Ovary (tissue), 9 donors: ENCODE measurements around the gene EHD3. TPM values are rescaled to one million over a fixed set of nuclear protein-coding genes. Genes with fewer than 3 reads are reported as not detected.

ENCODE experiments used
- DNase-seq, 5 donors: peaks; one replicate each; pipeline ENCODE4 v3.0.0-alpha.2; 2019 to 2020
- H3K27ac ChIP-seq, 2 donors: fragments of 200-600 bp; one replicate each; pipeline versions ENCODE4 v1.5.1 to v1.8.0; 2019 to 2022
- H3K27me3 ChIP-seq: fragments of 200-600 bp; one replicate; pipeline ENCODE4 v1.8.0; 2022
- H3K36me3 ChIP-seq: fragments of 200-600 bp; sonication (generic); one replicate; pipeline ENCODE4 v1.5.1; 2019
- H3K4me1 ChIP-seq: one replicate; pipeline ENCODE4 v1.8.1; 2013; ENCODE audit warnings: mild to moderate bottlenecking, moderate library complexity; ENCODE audit not compliant: insufficient read depth
- H3K4me3 ChIP-seq: fragments of 200-600 bp; sonication (generic); one replicate; pipeline ENCODE4 v1.5.1; 2017
- H3K9me3 ChIP-seq, 2 donors: fragments of 200-600 bp in 1 of 2; sonication (generic) in 1 of 2; one replicate each; pipeline versions ENCODE4 v1.5.1 to v1.8.1; 2013 to 2019; ENCODE audit warnings: mild to moderate bottlenecking in 1 of 2, moderate library complexity in 1 of 2
- EP300 ChIP-seq: sonication (generic); formaldehyde crosslinking; IDR thresholded peaks from one replicate; pipeline ENCODE4 v1.6.1; 2017; ENCODE audit warnings: antibody characterized with exemption
- POLR2A ChIP-seq: fragments of 450-650 bp; IDR thresholded peaks from one replicate; pipeline ENCODE4 v1.6.1; 2017; ENCODE audit warnings: antibody characterized with exemption, mild to moderate bottlenecking, moderate library complexity
- WGBS, 3 donors: extraction: QIAGEN DNeasy Blood & Tissue Kit in 1 of 3; methylation state at CpG; one replicate each; pipeline versions ENCODE4 v1.1.5 to v1.1.7; 2013 to 2017; 5-methylcytosine and 5-hydroxymethylcytosine counted together
- intact Hi-C, 4 donors: fragments of 100-400 bp; cut with DNase I; formaldehyde crosslinking; loops; one replicate each; pipeline versions ENCODE4 v1.11.0 to v1.15.1; 2022 to 2023
- polyA plus RNA-seq, 2 donors: library from polyadenylated mRNA; stranded (reverse); fragments of 200-250 nt in 1 of 2; fragments of 350-450 nt in 1 of 2; fragmentation: Illumina TruSeq in 1 of 2; extraction: RNeasy Lipid Tissue Mini Kit (QIAGEN cat#74804) in 1 of 2; gene quantifications; one replicate each; pipeline ENCODE4 v1.2.3, GENCODE V29; 2013 to 2014
- total RNA-seq, 7 donors: library from RNA; depleted of rRNA in 2 of 7; stranded (reverse); fragments of >200 nt in 2 of 7; fragmentation: NEBNext Ultra II Directional in 3 of 7; extraction: Animal tissue kit (Norgen Biotek cat#: 25700) in 3 of 7; gene quantifications; one replicate each; pipeline versions ENCODE4 v1.1.0 to v1.2.4, GENCODE V29; 2016 to 2023
- TF ChIP-seq, protein P1 (sequence below), 3 donors: fragments of 450-650 bp in 2 of 3; fragments of 200-600 bp in 1 of 3; IDR thresholded peaks; one replicate each; pipeline versions ENCODE4 v1.5.1 to v1.8.0; 2016 to 2022; ENCODE audit warnings: antibody characterized with exemption in 3 of 3, mild to moderate bottlenecking in 1 of 3
- donor health status: DM: no; HTN: no; CAD: no; lungs with moderate emphysema.
- donor health status: DM: no; HTN: no; CAD: no.
- donor health status: Bipolar disorder and iron deficiency.
- donor health status: DM: yes; HTN: yes; CAD: no.
- donor health status: DM: no; HTN: no; CAD: no.
- donor health status: DM: yes; HTN: yes; CAD: no.

The EHD3 gene
- total and polyA plus RNA-seq, 9 donors, result 2.8 to 10.6 (median 3.5) TPM

DNA sequence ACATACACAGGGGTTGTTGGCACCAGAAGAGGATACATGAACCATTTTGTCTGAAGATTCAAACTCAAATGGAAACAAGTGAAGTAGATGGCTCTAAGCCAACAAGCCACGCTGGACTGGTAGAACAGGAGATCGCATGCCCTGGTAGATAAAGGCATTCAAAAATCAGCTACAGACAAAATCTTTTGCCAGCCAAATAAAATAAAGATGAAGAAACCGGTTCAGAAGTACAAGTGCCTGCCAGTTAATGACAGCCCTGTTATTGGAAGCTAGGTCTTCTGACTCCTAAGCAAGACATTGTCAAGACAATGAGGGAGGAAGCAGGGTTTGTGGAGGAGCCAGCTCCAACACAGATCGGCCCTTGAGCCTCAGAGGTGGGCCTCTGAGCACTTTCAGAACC lies 52.3 kb downstream of the EHD3 start:
- DNase-seq, result no peak
- H3K9me3 ChIP-seq, result no peaks in the 10 kb centered on the region
- TF ChIP-seq POLR2A, result no peak
- TF ChIP-seq, protein P1, sequence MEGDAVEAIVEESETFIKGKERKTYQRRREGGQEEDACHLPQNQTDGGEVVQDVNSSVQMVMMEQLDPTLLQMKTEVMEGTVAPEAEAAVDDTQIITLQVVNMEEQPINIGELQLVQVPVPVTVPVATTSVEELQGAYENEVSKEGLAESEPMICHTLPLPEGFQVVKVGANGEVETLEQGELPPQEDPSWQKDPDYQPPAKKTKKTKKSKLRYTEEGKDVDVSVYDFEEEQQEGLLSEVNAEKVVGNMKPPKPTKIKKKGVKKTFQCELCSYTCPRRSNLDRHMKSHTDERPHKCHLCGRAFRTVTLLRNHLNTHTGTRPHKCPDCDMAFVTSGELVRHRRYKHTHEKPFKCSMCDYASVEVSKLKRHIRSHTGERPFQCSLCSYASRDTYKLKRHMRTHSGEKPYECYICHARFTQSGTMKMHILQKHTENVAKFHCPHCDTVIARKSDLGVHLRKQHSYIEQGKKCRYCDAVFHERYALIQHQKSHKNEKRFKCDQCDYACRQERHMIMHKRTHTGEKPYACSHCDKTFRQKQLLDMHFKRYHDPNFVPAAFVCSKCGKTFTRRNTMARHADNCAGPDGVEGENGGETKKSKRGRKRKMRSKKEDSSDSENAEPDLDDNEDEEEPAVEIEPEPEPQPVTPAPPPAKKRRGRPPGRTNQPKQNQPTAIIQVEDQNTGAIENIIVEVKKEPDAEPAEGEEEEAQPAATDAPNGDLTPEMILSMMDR (IDR thresholded peaks at IDR 0.05), result no peak
- no peak for TF ChIP-seq EP300
- no peak overlapping the region for H3K27ac ChIP-seq
- intact Hi-C loops, result no loop called here
- H3K27me3 ChIP-seq, result no peaks in the 10 kb centered on the region
- H3K36me3 ChIP-seq, result no peaks in the 10 kb centered on the region
- 64 to 71% (median 71%) methylated on average over 4 of the region's 4 CpGs for WGBS, 3 donors
- no peaks in the 10 kb centered on the region for H3K4me1 ChIP-seq
- H3K4me3 ChIP-seq, result no peak overlapping the region

DNA sequence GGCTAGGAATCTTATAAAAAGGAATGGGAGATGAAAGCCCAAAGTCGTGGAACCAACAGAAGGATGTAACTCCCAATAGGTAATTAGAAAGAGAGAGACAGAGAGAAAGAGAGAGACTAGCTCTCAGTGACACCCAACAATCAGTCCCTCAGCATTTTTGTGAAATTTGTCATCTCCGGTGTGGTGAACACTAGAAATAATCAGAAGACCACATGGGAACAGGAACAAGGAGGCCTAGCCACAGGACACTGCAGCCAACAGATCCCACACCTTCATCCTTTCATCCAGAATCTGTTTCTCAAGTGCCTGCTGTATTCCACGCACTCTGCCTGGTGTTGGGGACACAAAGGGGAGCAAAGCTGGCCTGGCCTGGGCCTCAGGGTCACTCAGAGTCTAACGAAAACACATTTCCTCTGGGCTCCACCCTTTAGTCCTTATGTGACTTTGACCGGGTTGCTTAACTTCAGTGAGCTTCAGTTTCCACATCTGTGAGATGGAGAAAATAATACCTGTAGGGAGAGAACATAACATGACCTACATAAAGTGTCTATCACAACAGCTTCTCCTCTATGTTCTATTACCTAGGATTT lies 53.1 kb downstream of the EHD3 start:
- no peak overlapping the region for H3K27ac ChIP-seq
- DNase-seq, result no peak
- 85 to 90% (median 88%) methylated on average over 5 of the region's 5 CpGs for WGBS, 3 donors
- intact Hi-C loops, result no loop called here
- H3K4me3 ChIP-seq, result no peak overlapping the region
- TF ChIP-seq, protein P1 (IDR thresholded peaks at IDR 0.05), result no peak
- H3K9me3 ChIP-seq, result no peaks in the 10 kb centered on the region
- H3K4me1 ChIP-seq, result no peaks in the 10 kb centered on the region
- no peaks in the 10 kb centered on the region for H3K27me3 ChIP-seq
- H3K36me3 ChIP-seq, result no peaks in the 10 kb centered on the region

DNA sequence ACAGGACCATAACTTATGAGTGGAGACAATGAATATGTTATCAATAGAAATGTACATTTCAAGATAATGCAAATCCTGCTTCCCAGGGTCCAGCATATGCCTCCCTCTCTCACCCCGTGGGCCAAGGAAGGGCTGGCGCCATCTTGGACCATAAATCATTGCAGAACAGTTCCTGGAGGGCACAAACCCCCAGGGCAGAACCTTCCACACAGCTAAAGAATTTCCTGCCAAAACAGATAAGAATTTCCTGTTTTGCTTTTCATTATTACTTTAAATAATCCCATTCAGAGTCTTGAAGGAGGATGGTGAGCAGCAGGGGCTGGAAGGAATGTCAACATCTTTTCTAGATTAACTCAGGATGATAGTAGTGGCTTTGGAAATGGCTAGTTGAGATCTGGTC lies 53.7 kb downstream of the EHD3 start:
- Histone ChIP-seq H3K36me3 (no peaks in the 10 kb centered on the region), H3K27ac (no peak overlapping the region), H3K27me3 (no peaks in the 10 kb centered on the region), H3K4me1 (no peaks in the 10 kb centered on the region), H3K4me3 (no peak overlapping the region), H3K9me3 (no peaks in the 10 kb centered on the region)
- 32 to 42% (median 39%) methylated on average over 2 of the region's 2 CpGs for WGBS, 3 donors
- no peak for TF ChIP-seq POLR2A
- TF ChIP-seq EP300, result no peak
- TF ChIP-seq, protein P1 (IDR thresholded peaks at IDR 0.05), result no peak
- no peak for DNase-seq
- intact Hi-C loops, result no loop called here

DNA sequence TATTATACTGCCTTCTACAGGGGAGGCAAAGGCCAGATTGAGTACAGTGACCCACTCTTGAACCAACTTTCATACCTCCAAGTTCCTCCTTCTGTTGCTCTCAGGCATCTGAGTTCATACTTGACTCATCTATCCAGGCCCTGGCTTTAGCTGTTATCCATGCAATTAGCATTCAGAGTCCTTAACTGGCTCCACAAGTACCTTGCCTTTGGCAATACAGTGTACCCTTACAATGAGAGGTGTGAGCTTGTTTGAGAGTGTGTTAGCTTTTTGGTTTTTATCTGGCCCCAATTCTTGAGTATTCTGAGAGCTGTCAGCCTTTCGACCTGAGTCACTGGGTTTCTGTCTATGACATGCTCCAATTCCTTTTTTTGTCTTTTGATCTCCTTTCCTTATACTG lies 60.2 kb downstream of the EHD3 start:
- TF ChIP-seq, protein P1 (IDR thresholded peaks at IDR 0.05), result no peak
- no peak for TF ChIP-seq POLR2A
- TF ChIP-seq EP300, result no peak
- H3K27me3 ChIP-seq, result no peaks in the 10 kb centered on the region
- H3K4me1 ChIP-seq, result no peaks in the 10 kb centered on the region
- intact Hi-C loops, result no loop called here
- WGBS, 3 donors, result 80 to 93% (median 86%) methylated on average over 1 of the region's 1 CpG
- H3K36me3 ChIP-seq, result no peaks in the 10 kb centered on the region
- H3K27ac ChIP-seq, result no peak overlapping the region
- H3K9me3 ChIP-seq, result no peaks in the 10 kb centered on the region
- no peak overlapping the region for H3K4me3 ChIP-seq
- no peak for DNase-seq
